Stimulated activated CD4-positive, alpha-beta T cell treated with anti-CD3 and anti-CD28 coated beads, Interleukin-2, amount 100 ng/mL, for 48 hours (primary cell): ENCODE results near the gene LYL1.

ENCODE experiments used
- DNase-seq, 2 donors: peaks; one replicate each; pipeline ENCODE4 v3.0.0-alpha.2; 2020

Gene LYL1

DNA sequence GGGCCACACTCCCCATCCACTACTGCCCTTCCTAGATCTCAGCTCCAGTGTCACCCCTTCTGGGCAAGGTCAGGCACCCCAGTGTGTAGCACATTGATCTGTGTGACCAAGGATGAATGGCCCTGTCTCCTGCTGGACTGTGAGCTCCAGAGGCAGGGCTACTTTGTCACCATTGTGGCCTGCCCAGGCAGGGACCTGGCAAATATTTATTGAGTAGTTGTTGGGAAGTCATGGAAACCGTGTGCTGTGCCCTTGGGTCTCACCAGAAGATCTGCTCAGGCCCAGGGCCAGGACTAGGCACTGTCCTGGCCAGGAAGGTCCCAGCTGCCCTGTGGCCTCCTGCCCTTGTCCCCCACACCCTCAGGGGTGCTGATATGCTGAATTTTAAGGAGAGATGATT lies 25.9 kb upstream of the LYL1 start:
- no peak for DNase-seq

DNA sequence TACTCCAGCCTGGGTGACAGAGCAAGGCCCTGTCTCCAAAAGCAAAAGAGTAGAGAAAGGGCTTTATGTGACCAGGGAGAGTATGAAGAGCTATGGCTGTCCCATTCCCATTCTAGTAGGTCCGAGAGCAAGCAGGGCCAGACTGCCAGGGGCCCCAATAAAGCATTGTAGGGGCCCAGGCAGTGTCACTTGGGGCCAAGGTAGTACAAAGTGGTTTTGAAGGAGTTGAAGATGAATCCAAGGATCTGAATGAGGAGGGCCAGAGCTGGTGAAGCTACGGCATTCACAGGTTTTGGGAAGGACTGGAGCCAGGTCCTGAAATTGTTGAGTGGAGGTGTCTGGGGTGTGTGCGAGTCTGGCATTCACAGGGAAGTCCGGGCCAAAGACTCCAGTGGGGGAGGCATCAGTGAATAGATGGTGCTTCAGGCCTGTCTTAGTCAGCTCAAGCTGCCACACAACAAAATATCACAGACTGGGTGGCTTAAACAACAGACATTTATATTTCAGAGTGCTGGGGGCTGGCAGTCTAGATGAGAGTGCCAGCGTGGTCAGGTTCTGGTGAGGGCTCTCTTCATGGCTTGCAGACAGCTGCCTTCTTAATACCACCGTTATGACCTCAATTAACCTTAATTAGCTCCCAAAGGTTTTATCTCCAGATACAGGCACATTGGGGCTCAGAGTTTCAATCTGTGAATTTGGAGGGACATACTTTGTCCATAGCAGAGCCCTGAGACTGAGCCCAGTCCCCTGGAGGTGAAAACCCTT lies 25.3 kb upstream of the LYL1 start:
- DNase-seq: no peak

GRCh38 chr19:13127051-13127450 lies 24.4 kb upstream of the LYL1 start:
- DNase-seq: no peak

GRCh38 chr19:13122980-13123957 lies 20.6 kb upstream of the LYL1 start:
- DNase-seq: no peak

GRCh38 chr19:13122275-13122878 lies 19.7 kb upstream of the LYL1 start:
- no peak for DNase-seq

DNA sequence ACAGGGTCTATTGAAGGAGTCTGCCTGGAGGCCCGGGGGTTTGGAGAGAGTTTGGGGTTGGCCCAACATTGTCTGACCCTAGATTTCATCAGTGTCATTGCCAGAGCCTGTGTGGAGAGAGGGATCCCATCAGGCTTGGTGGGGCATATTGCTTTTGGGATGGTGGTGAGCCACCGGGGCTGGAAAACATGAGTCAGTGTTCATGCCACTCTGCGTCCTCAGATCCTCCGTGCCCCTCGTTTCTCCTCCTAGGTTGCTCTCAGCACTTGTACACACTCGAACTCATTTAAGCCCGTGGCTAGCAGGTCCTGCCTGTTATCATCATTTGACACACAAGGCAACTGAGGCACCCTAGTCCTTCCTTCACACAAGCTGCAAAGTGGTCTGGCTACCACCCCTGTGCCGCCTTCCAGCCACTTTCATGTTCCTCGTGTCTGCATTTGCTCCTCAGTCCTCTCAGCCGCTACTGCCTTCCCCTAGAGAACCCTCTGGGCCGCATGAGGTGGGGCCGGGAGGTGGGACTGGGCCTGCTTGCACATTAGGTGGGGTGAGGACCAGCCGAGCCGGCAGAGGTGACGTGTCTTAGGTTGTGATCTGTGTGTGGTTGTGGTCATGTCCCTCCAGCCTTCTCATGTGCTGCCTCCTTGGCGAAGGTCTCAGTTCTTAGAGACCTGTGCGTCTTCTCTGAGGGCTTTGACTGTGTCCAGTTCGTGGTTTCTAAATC lies 19.1 kb upstream of the LYL1 start:
- no peak for DNase-seq

DNA sequence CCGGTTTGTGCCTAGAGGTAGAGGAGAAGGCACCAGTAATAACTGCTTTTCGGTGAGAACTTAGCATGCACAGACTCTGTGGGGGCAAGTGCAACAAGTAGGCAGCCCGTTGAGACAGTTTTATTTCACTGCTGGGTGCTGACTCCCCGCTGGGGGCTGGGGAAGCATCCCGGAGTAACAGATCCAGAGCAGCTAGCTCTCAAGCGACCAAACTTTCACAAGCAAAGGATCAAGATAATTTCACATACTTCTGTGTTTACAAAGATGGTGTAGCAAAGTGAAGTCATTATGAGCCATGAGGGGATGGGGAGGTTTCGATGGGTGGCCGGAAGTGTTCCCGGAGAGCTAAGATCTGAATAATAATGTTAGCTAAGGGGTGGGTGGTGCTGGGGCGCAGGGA lies 18.2 kb upstream of the LYL1 start:
- no peak for DNase-seq

DNA sequence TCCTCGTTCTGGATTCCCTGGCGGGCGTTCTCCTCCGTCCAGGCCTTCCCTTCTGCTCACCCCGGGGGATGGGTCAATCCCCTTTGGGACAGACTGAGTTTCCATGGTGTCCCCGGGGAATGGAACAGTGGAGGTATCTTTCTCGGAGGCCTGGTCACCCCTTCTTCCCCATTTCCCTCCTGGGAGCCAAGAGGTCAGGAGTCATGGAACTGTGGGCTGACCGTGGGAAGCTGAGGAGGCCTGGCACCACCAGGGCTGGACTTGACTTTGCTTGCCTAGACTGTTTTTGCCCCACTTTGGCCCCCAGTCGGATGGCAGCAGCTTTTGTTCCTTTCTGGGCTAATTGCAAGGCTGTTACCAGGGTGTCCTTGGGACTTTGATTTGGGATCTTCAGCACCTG lies 17.4 kb upstream of the LYL1 start:
- DNase-seq: no peak

DNA sequence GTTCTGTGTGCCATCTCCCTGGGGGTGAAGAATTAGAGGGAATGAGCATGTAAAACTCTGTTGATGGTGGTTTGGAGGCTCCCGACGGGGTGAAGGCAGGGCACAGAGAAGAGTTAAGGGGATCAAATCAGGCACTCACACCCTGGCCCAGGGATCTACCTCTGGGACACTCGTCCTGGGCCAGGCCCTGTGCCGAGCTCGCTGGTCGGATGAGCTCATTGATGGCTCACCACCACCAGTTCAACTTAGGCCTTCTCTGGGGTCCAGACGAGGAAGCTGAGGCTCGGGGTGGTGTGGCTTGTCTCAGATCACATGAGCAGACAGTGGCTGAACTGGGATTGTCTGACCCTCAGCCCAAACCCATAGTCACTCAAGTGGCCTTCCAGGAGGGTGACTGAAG lies 17.0 kb upstream of the LYL1 start:
- DNase-seq: no peak

DNA sequence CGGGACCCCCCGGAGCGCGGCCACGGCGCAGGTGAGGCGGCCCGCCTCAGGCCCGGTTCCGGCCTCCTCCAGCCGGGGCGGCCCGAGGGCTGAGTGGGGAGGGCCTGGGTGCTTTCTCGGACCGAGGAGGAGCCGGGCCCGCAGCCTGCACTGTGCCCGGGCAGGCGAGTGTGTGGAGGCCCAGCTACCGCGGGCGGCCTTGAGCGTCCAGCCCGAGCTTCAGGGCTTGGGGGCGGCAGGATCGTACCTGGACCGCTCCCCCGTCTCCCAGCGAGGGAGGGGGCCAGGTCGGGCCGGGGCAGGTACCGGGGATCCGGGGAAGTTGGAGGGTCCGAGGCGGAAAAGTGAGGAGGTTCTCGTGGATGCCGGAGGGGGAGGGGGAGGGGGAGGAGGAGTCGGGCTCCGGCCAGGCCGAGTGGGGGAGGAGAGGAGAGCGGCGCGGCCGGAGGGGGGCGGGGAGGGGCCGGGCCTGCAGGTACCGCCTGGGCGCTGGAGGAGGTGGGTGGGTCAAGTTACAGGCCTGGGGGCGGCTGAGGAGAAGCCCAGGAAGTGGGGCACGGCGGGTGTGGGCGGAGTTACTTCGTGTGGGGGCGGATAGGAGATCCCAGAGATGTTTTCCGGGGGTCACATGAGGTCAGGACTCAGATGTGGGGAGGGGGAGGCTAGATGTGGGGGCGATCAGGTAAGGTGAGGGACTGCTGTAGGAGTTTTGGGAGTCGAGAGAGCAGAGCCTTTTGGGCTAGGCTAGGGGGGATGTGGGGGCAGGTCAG lies 16.0 kb upstream of the LYL1 start:
- no peak for DNase-seq

GRCh38 chr19:13117772-13118423 lies 15.2 kb upstream of the LYL1 start, which contains the start of gene NACC1:
TSS of gene NACC1 (plus strand) at chr19:13118264. CDS start at chr19:13135208, 16,944 bp downstream.
- DNase-seq: peak; percentile 83 to 91

DNA sequence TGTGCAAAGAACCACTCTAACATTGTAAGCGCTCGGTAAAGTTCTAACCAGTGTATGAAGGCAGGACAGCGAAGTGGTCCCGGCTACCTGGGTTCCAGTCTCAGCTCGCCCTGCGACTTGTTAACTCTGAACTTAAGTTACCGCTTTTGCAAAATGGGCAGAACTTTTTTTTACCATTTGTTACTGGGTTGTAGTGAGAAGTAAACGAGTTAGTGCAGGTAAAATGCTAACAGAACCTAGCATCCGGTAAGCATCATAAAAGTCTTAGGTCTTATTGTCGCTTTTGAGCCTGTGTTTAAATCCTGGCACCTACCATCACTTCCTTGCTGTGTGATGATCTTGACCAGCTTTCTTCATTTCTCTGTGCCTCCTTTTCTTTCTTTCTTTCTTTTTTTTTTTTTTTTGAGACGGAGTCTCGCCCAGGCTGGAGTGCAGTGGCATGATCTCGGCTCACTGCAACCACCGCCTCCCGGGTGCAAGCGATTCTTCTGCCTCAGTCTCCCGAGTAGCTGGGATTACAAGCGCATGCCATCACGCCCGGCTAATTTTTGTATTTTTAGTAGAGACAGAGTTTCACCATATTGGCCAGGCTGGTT lies 14.6 kb upstream of the LYL1 start:
- no peak for DNase-seq

DNA sequence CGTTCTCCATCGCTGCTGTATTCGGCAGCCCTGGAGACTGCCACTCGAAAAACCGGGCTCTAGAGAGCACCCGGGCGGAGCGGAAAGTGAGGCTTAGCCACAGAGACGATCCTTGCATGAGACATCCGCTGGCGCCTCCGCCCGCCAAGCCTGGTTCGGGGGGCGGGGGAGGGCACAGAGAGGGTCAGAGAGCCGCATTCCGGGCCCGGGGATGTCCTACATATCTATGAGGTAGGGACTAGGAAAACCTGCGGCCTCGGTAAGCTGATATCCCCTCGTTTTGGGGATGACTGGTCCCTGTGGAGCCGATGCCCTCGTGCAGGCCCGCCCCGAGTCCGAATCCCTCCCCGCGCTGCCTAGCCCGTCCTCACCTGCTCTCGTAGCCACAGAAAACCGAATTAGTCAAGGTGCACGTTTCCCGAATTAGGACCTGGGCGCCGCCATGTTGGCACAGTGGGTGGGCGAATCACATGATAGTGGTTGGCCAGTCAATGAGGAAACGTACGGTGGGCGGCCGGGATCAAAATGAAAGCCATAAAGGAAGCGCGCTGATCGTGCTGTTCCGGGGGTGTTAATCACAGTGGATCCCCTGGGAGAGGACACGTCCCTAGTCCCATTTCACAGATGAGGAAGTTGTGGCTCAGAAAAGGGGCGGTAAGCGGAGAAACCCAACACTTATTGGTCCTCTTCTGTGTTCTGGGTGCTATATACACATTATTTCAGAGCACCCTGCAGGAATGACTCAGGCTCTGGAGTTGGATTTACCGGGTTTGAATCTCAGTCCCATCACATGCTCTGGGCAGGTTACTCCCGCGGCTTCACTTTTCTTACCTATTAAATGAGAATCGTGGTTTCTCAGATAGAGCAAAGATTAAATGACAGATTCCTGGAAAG lies 13.9 kb upstream of the LYL1 start, which contains the start of gene TRMT1:
TRMT1 (minus strand) TSS at position 459 of the 894 bp plus-strand sequence; CDS start at position 118, 341 bp downstream.
- peak; percentile 85 to 93 for DNase-seq

DNA sequence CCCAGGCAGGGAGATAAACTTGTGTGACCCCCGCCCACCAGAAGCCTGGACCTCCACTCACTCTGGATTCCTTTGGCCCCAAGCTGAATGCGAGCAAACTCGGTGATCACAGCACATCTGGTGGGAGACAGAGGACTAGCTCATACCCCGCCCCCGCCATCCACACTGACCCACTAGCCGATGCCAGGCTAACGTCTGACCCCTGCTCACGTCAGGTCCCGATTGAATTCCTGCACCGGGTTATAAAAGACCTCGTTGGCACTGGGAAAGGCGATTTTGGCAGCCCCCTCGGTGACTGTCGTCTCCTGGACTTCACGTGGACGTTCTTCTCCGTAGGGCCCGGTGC lies 13.3 kb upstream of the LYL1 start:
- DNase-seq: no peak

DNA sequence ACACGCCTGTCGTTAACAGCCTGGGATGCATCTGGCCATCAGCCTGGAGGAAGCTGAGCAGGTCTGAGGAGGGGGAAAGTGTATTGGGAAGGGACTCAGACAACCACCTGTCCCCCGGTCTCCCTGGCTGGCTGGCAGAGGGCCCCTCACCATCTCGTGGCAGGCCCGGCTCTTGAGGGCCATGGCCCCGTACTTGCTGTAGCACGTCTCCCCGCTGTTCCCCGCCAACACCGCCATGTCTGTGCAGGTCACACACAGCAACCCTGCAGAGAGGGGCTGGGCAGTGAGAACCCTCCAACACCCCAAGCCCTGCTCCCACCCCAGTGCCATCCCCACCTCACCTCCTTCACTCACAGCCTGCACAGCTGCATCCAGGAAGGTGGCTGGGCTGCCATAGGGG lies 9.9 kb upstream of the LYL1 start:
- no peak for DNase-seq

GRCh38 chr19:13110099-13110610 lies 7.5 kb upstream of the LYL1 start:
- DNase-seq: no peak

DNA sequence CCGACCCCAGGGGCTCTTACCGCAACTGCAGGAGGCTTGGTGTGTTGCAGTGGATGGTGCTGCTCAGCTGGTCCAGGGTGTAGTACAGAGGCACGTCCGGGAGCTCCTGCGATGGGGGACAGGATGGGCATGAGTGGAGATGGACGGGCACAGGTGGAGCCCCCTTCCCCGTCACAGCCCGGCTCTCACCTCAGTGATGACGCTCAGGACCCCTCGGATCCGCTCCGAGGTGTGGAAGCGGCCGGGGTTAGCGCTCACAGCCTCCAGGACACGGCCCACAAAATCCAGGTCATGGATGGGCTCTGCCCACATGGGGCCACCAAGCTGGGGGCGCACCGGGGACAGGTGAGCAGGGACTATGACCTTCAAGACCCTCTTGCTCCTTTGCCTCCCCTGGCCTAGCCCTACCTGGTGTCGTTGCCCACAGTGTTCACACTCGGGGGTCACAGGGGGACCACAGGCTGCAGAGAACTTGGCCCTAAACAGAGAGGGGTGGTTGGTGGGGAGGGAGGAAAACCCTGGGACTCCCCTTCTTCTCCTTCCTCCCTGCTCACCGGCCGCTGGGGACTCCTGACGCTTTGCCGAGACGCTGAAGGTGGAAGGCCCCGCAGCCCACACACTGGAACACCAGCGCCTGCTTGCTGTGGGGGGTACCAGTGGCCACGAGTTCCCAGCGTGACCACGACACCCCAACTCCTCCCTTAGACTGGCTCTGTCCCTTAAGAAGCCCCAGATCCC lies 6.9 kb upstream of the LYL1 start:
- no peak for DNase-seq

DNA sequence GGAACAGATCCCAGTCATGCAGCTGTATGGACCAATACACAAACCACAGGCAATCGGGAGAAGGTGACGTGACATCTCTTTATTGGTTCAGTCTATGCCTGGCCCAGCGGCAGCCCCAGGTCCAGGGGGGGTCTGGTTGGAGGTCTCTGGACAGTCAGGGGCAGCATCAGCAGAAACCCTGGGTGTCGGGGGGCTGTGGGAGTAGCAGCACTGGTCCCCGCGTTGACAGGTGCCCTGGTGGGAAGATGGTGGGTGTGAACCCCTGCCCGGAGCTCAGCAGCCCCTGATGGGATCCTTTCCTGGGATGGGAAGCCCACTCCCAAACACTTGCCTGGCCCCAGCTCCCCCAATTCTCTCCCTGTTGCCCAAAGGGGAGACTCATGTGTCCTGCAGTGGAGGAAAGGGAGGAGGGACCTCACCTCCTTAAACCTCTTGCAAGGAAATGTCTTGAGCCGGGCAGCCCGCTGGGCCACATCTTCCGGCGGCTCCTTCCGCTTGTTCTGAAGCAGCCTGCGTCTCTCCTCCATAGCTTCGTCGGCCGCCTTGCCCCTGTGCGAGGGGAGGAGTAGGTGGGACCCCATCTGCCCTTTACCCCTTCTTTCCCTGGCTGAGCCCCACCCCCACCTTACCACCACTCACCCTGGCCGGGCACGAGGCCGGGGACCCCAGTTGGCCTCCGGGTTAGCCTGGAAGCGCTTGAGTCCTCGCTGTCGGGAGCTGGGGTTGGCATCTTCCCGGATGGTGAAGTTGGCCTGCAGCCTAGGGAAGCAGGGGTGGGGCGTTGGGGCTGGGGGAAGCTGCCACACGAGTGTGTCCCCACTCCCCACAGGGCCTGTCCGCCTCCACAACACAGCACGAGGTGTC lies 2.4 kb upstream of the LYL1 start:
- no peak for DNase-seq
